HL-60/S4 (cell line): Measurements from ENCODE around the gene LMBRD1.
"Not testable (repeated sequence)": the region's sequence is repeated elsewhere in the genome, so short reads cannot be mapped to it uniquely, and the experiment has no call there.

Experiments
- in situ Hi-C: fragments of 300-500 bp; cut with MboI; formaldehyde crosslinking; loops from 2 replicates; pipeline ENCODE4 v1.14.3; 2022; ENCODE audit warnings: low sequenced_read_pairs

The LMBRD1 gene

GRCh38 chr6:69756907-69757306, 39.9 kb downstream of the LMBRD1 start:
- in situ Hi-C loops, result no loop called here

- in situ Hi-C loops, result no loop called here
These were observed 40.4 kb downstream of the LMBRD1 start for GRCh38 chr6:69756366-69756765.

GRCh38 chr6:69735027-69735426, 61.8 kb downstream of the LMBRD1 start:
- in situ Hi-C loops, result no loop called here

- in situ Hi-C loops, result no loop called here
These were observed 64.2 kb downstream of the LMBRD1 start for GRCh38 chr6:69732640-69733039.

- in situ Hi-C loops, result no loop called here
These were observed 64.8 kb downstream of the LMBRD1 start for GRCh38 chr6:69732045-69732444.

GRCh38 chr6:69729870-69730449, 66.8 kb downstream of the LMBRD1 start:
- in situ Hi-C loops, result no loop called here

GRCh38 chr6:69722683-69723082, 74.1 kb downstream of the LMBRD1 start:
- in situ Hi-C loops, result no loop called here

GRCh38 chr6:69719602-69720193, 77.1 kb downstream of the LMBRD1 start:
- in situ Hi-C loops, result no loop called here

- in situ Hi-C loops, result no loop called here
These were observed 90.1 kb downstream of the LMBRD1 start for GRCh38 chr6:69706724-69707123.

- in situ Hi-C loops, result no loop called here
These were observed 90.9 kb downstream of the LMBRD1 start for GRCh38 chr6:69705954-69706353.

- in situ Hi-C loops, result no loop called here
These were observed 91.9 kb downstream of the LMBRD1 start for GRCh38 chr6:69704916-69705315.

- in situ Hi-C loops, result no loop called here
These were observed 97.2 kb downstream of the LMBRD1 start for GRCh38 chr6:69699655-69700054.

GRCh38 chr6:69696273-69696672, 100.5 kb downstream of the LMBRD1 start:
- in situ Hi-C loops, result no loop called here

GRCh38 chr6:69693762-69694161, 103.0 kb downstream of the LMBRD1 start:
- in situ Hi-C loops, result no loop called here

GRCh38 chr6:69690986-69691385, 105.8 kb downstream of the LMBRD1 start:
- in situ Hi-C loops, result no loop called here

GRCh38 chr6:69680302-69680701, 116.5 kb downstream of the LMBRD1 start:
- in situ Hi-C loops, result no loop called here

GRCh38 chr6:69673298-69673697, 123.5 kb downstream of the LMBRD1 start:
- in situ Hi-C loops, result no loop called here

- in situ Hi-C loops, result no loop called here
These were observed 127.9 kb downstream of the LMBRD1 start for GRCh38 chr6:69668916-69669315.

- in situ Hi-C loops, result not testable (repeated sequence)
These were observed 130.0 kb downstream of the LMBRD1 start for GRCh38 chr6:69666779-69667178.

GRCh38 chr6:69665437-69665836, 131.4 kb downstream of the LMBRD1 start:
- in situ Hi-C loops, result no loop called here

- in situ Hi-C loops, result no loop called here
These were observed 132.3 kb downstream of the LMBRD1 start for GRCh38 chr6:69664551-69664950.

- in situ Hi-C loops, result no loop called here
These were observed 133.6 kb downstream of the LMBRD1 start for GRCh38 chr6:69663215-69663614.

GRCh38 chr6:69650703-69651102, 146.1 kb downstream of the LMBRD1 start:
- in situ Hi-C loops, result no loop called here
